T follicular helper cell (primary cell): ENCODE measurements around the gene RND1.
"Not testable (repeated sequence)": the region's sequence is repeated elsewhere in the genome, so short reads cannot be mapped to it uniquely, and the experiment has no call there.

Experiments used
- DNase-seq: peaks from one replicate; pipeline ENCODE4 v3.0.0-alpha.2; 2020; ENCODE audit warnings: low read depth

RND1 gene

GRCh38 chr12:48868451-48868850 lies 2.8 kb upstream of the RND1 start:
- no peak for DNase-seq

- no peak for DNase-seq
Measured at GRCh38 chr12:48866052-48866711, 512 bp upstream of the RND1 start.

- no peak for DNase-seq
Measured at GRCh38 chr12:48863291-48863690, 2.4 kb downstream of the RND1 start.

DNA sequence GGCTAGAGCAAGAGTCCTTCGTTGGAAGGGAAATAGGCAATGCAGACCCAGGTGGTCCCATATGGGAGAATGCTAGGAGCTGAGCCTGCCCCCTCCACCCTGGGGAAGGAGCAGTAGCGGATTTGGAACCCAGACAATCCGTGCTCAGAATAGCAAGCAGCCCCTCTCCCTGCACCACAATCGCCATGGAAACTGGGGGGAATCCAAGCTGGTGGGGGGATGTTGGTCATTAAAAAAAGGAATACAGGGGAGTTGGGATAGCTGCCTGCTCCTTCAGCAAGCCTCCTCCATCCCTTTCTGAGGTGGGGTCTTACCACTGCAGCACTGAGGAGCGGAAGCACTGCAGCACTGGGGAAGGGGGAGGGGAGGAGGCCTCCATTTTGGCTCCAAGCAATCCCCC lies 2.9 kb downstream of the RND1 start:
- no peak for DNase-seq

GRCh38 chr12:48861111-48861510 lies 4.6 kb downstream of the RND1 start:
- DNase-seq = no peak

DNA sequence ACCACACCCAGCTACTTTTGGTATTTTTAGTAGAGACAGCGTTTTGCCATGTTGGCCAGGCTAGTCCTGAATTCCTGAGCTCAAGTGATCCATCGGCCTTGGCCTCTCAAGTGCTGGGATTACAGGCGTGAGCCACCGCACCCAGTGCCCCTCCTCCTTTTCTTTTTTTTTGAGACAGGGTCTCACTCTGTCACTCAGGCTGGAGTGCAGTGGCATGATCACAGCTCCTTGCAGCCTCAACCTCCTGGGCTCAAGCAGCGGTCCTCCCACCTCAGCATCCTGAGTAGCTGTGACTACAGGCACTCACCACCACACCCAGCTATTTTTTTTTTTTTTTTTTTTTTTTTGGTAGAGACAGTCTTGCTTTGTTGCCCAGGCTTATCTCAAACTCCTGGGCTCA lies 5.4 kb downstream of the RND1 start:
- not testable (repeated sequence) for DNase-seq

DNA sequence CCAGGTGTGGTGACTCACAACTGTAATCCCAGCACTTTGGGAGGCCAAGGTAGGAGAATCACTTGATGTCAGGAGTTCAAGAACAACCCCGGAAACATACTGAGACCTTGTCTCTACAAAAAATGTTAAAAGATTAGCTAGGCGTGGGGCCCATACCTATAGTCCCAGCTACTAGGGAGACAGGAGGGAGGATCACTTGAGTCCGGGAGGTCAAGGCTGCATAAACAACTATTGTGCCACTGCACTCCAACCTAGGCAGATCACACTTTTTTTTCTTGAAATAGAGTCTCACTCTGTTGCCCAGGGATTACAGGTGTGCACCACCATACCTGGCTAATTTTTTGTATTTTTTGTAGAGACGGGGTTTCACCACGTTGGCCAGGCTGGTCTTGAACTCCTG lies 6.1 kb downstream of the RND1 start:
- no peak for DNase-seq

- DNase-seq = no peak
Measured at GRCh38 chr12:48858043-48858442, 7.6 kb downstream of the RND1 start.

DNA sequence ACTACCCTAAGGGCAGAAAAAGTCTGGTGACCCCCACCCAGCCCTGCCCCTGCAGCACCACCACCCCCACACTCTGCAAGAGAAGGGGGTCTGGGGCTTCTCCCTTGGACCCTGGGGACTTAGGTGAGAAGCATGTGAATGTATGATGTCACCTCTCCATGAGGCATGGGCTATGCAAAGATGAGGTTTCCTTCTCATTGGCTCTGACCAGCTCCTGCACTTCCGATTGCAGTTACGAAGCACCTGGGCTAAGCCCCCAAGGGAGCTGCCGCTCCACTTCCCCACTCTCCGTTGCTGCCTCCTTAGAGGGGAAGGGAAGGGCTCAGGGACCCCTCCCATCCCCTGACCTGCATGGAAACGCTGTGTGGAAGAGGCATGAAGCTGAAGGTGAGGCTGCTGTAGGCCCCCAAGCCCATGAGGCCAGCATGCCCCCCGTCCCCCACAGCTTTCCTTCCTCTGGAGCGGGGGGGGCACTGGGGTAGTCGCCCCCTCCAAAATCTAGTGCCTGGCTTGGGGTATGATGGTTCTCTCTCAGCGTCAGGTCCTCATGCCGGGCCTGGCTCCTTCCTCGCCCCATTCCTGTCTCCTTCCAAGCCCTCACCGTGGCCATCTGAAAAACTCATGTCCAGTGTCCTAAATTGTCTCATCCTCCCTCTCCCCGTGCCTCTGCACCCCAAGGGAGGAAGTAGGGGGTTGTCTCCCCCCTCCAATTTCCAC lies 8.2 kb downstream of the RND1 start:
- DNase-seq = no peak

- DNase-seq = no peak
Measured at GRCh38 chr12:48856379-48856778, 9.3 kb downstream of the RND1 start.

DNA sequence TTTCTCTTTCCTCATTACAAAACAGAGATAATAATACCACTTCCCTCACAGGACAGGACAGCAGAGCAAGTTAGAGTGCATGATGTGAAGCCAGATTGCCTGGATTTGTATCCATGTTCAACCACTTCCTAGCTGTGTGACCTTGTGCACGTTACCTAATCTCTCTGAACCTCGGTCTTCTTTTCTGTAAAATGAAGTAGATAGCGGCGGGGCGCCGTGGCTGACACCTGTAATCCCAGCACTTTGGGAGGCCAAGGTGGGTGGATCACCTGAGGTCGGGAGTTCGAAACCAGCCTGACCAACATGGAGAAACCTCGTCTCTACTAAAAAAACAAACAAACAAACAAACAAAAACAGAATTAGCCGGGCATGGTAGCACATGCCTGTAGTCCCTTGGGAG lies 10.7 kb downstream of the RND1 start:
- DNase-seq = not testable (repeated sequence)

- no peak for DNase-seq
Measured at GRCh38 chr12:48854488-48854887, 11.2 kb downstream of the RND1 start.

GRCh38 chr12:48852734-48853688 lies 12.7 kb downstream of the RND1 start:
- DNase-seq = peak; percentile 84

DNA sequence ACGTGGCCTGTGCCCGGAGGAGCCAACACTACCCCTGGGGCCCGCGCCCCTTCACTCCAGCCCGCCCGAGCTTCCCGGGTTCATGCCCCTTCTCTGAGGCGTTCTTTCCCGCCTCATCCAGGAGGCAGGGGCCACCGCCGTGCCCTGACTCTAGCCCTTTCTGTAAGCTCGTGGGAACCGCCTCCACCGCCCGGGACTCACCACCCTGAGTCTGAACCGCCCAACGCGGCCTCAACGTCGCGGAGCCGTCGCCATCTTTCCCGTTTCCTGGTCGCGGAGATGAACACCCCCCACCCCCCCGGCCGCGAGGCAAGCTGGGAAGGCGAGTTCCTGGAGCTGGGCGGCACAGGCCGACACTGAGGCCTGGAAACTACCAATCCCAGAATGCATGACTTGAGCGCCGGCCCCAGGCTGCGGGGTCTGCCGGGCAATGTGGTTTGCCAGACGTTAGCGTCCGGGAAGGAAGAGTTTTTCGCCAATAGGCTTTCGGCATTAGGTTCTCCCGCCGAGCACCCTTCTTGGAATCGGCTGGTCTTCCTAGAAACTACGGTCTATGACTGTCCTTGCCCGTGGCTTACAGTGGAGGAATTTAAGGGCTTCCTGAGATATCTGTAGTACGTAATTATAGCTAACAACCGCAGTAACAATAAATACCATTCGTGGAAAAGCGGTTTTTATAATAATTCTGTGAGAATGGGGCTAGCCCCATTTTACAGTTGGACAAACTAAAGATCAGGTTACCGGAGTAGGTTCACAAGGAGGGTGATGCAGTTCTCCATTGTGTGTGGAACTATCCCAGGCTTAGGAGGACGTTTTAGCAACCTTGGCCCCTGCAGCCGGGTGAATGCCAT lies 13.6 kb downstream of the RND1 start, which contains the start of gene DDX23:
DDX23 (minus strand) TSS at position 281 of the 851 bp plus-strand sequence. CDS start 6,381 bp downstream, outside the sequence.
- DNase-seq = peak; percentile 87

DNA sequence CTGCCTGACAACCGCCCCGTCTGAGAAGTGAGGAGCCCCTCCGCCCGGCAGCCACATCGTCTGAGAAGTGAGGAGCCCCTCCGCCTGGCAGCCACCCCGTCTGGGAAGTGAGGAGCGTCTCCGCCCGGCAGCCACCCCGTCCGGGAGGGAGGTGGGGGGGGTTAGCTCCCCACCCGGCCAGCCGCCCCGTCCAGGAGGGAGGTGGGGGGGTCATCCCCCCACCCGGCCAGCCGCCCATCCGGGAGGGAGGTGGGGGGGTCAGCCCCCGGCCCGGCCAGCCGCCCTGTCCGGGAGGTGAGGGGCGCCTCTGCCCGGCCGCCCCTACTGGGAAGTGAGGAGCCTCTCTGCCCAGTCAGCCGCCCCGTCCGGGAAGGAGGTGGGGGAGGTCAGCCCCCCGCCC lies 23.6 kb downstream of the RND1 start:
- not testable (repeated sequence) for DNase-seq

GRCh38 chr12:48838048-48838447 lies 27.6 kb downstream of the RND1 start:
- DNase-seq = no peak

DNA sequence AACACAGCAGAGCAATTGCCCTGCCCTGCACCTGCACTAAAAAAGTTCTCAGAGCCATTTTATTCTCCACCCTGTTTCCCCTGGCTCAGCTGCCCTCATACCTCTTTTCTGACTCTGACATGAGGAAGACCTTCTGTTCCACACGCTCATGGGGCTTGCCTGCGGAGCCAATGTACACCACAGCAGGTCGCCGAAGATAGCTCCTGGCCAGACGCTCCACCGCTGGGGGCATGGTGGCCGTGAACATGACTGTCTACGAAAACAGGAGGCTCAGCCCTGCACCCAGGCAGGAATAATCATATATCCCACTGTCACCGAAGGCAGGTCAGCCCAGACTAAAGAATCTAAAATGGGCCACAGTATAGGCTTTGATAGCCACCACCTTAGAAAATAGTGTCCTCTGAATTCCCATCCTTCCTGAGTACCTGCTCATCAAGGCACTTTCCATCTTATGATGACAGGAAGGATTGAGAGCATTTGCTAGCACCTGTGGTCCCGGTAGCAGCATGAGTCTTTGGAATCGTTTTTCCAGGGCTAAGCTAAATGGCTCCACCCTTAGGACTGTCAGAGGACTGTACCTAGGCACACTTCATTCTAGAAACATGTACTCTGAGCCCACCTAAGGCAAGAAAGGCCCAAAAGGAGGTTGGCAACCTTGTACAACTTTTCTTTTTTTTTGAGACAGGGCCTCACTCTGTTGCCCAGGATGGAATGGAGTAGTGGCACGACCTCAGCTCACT lies 33.2 kb downstream of the RND1 start:
- no peak for DNase-seq

DNA sequence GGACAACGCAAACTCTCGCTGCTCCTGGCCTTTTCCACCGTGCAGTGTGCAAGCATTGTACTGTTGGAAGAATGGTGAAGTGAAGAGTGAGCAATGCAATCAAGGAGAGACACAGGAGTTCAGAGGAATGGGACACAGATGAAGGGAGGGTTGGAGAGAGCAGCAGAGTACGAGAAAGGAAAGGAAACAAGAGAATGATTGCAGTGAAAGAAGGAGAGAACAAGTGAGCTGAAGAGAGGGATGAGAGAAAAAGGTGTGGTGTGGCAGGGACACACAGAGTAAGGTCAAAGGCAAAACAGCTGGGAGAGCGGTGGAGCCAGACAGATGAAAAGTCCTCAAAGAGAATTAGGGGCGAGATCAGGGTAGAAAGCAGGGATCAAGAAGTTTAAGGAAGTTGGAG lies 34.4 kb downstream of the RND1 start:
- no peak for DNase-seq

- DNase-seq = no peak
Measured at GRCh38 chr12:48828841-48829575, 36.7 kb downstream of the RND1 start.

DNA sequence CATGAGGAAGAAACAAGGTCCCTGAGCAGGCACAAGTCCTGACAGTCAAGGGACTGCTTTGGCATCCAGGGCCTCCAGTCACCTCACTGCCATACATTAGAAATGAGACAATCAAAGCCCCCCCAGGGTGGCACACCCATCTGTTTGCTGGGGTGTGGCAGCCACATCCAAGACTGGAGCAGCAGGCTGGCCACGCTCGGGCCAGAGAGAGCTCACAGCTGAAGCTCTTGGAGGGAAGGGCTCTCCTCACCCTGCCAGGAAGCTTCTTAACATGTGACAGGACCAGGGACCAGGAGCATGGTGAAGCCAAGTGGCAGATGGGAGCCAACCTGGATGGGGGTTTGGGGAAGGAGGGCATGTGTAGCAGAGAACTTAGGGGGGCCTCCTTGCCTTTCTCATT lies 37.4 kb downstream of the RND1 start:
- no peak for DNase-seq
